Measurements from ENCODE around the gene CTTNBP2. TPM values are rescaled to one million over a fixed set of nuclear protein-coding genes. Genes with fewer than 3 reads are reported as not detected.

Gene CTTNBP2
- total RNA-seq, 5 donors from 2014 or later (not counting 1 experiment from before 2014, with no cell fraction given) = 0.06 to 0.61 (median 0.16) TPM; not detected in 2

GRCh38 chr7:117811696-117812095, 61.5 kb downstream of the CTTNBP2 start:
- no peak for DNase-seq
- H3K27ac ChIP-seq (ENCODE audit: low read length) = no peak overlapping the region
- no peaks in the 10 kb centered on the region for H3K9me3 Mint-ChIP-seq
- ChIA-PET CTCF (no interaction called here), POLR2A (no interaction called here)
- H3K27me3 ChIP-seq (replicated peaks in 1 of 2; ENCODE audit: control insufficient read depth in 2 of 2, extremely low read depth in 1 of 2, insufficient read depth in 2 of 2, low read length in 1 of 2) = no peaks in the 10 kb centered on the region
- no peak for ATAC-seq (replicated peaks in 1 of 4)
- no peaks in the 10 kb centered on the region for H3K36me3 Mint-ChIP-seq
- no peaks in the 10 kb centered on the region for H3K4me1 ChIP-seq (ENCODE audit: control insufficient read depth in 1 of 2, extremely low read depth in 1 of 2, insufficient read depth in 2 of 2, low read length in 2 of 2)
- no peaks in the 10 kb centered on the region for H3K27me3 Mint-ChIP-seq
- H3K4me3 ChIP-seq (ENCODE audit: control insufficient read depth in 1 of 2, extremely low read depth in 1 of 2, low read length in 1 of 2) = no peak overlapping the region
- no peaks in the 10 kb centered on the region for H3K9me3 ChIP-seq
- H3K27ac Mint-ChIP-seq = no peak overlapping the region
- no peaks in the 10 kb centered on the region for H3K4me1 Mint-ChIP-seq
- no peaks in the 10 kb centered on the region for H3K36me3 ChIP-seq (ENCODE audit: control insufficient read depth in 2 of 2, extremely low read depth in 1 of 2, insufficient read depth in 1 of 2, low read length in 1 of 2)
- WGBS (ENCODE audit: insufficient coverage) = no CpG with 5 or more reads among the region's 2 CpGs
- H3K4me3 Mint-ChIP-seq = no peak overlapping the region

GRCh38 chr7:117810642-117811512, 62.4 kb downstream of the CTTNBP2 start:
- no peak for DNase-seq
- H3K36me3 Mint-ChIP-seq = no peaks in the 10 kb centered on the region
- H3K27me3 ChIP-seq (replicated peaks in 1 of 2; ENCODE audit: control insufficient read depth in 2 of 2, extremely low read depth in 1 of 2, insufficient read depth in 2 of 2, low read length in 1 of 2) = no peaks in the 10 kb centered on the region
- no peaks in the 10 kb centered on the region for H3K9me3 ChIP-seq
- no peaks in the 10 kb centered on the region for H3K27me3 Mint-ChIP-seq
- no peak overlapping the region for H3K27ac Mint-ChIP-seq
- no peak overlapping the region for H3K4me3 Mint-ChIP-seq
- H3K4me1 ChIP-seq (ENCODE audit: control insufficient read depth in 1 of 2, extremely low read depth in 1 of 2, insufficient read depth in 2 of 2, low read length in 2 of 2) = no peaks in the 10 kb centered on the region
- POLR2A ChIA-PET = no interaction called here
- no peak overlapping the region for H3K27ac ChIP-seq (ENCODE audit: low read length)
- 75% methylated on average over 2 of the region's 6 CpGs for WGBS (ENCODE audit: insufficient coverage)
- CTCF ChIA-PET = no interaction called here
- H3K36me3 ChIP-seq (ENCODE audit: control insufficient read depth in 2 of 2, extremely low read depth in 1 of 2, insufficient read depth in 1 of 2, low read length in 1 of 2) = no peaks in the 10 kb centered on the region
- H3K9me3 Mint-ChIP-seq = no peaks in the 10 kb centered on the region
- H3K4me3 ChIP-seq (ENCODE audit: control insufficient read depth in 1 of 2, extremely low read depth in 1 of 2, low read length in 1 of 2) = no peak overlapping the region
- ATAC-seq (replicated peaks in 1 of 4) = no peak
- no peaks in the 10 kb centered on the region for H3K4me1 Mint-ChIP-seq

DNA sequence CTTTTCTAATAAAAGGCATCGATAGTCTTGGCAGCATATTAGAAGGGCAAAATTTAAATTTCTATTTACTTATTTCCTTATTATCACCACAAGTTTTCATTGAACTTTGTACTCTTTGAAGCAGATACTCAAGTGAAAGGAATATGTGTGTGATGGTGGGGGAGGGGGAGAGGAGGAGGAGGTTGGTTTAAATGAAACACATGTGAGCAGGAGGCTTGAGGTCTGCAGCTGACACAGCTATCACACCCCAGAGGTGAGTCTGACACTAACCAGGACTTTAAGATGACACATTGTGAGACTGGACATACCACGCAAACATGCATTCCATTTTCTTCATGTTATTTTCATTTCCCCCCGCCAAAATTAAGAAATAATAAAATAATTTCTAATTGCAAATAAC, 63.3 kb downstream of the CTTNBP2 start:
- Histone ChIP-seq H3K4me3 (ENCODE audit: control insufficient read depth in 1 of 2, extremely low read depth in 1 of 2, low read length in 1 of 2) (no peak overlapping the region), H3K9me3 (no peaks in the 10 kb centered on the region), H3K27ac (ENCODE audit: low read length) (no peak overlapping the region), H3K36me3 (ENCODE audit: control insufficient read depth in 2 of 2, extremely low read depth in 1 of 2, insufficient read depth in 1 of 2, low read length in 1 of 2) (no peaks in the 10 kb centered on the region), H3K4me1 (ENCODE audit: control insufficient read depth in 1 of 2, extremely low read depth in 1 of 2, insufficient read depth in 2 of 2, low read length in 2 of 2) (no peaks in the 10 kb centered on the region), H3K27me3 (replicated peaks in 1 of 2; ENCODE audit: control insufficient read depth in 2 of 2, extremely low read depth in 1 of 2, insufficient read depth in 2 of 2, low read length in 1 of 2) (no peaks in the 10 kb centered on the region)
- Mint-ChIP-seq H3K9me3 (peaks cover 0 to 3% (median 0%) of the 10 kb centered on the region in 3 donors), H3K4me3 (no peak overlapping the region), H3K27me3 (no peaks in the 10 kb centered on the region), H3K36me3 (no peaks in the 10 kb centered on the region), H3K4me1 (no peaks in the 10 kb centered on the region), H3K27ac (no peak overlapping the region)
- no peak for DNase-seq
- ChIA-PET POLR2A (no interaction called here), CTCF (no interaction called here)
- no peak for ATAC-seq (replicated peaks in 1 of 4)
- WGBS (ENCODE audit: insufficient coverage) = no CpG with 5 or more reads among the region's 3 CpGs

GRCh38 chr7:117808910-117809705, 64.1 kb downstream of the CTTNBP2 start:
- no peak for ATAC-seq (replicated peaks in 1 of 4)
- POLR2A ChIA-PET = interaction anchor here in 1 of 2 donors (0.5 kb wide), 1 partner anchor 62 kb away, joined by 8 read pairs; no protein-coding TSS in a partner anchor
- H3K36me3 ChIP-seq (ENCODE audit: control insufficient read depth in 2 of 2, extremely low read depth in 1 of 2, insufficient read depth in 1 of 2, low read length in 1 of 2) = no peaks in the 10 kb centered on the region

DNA sequence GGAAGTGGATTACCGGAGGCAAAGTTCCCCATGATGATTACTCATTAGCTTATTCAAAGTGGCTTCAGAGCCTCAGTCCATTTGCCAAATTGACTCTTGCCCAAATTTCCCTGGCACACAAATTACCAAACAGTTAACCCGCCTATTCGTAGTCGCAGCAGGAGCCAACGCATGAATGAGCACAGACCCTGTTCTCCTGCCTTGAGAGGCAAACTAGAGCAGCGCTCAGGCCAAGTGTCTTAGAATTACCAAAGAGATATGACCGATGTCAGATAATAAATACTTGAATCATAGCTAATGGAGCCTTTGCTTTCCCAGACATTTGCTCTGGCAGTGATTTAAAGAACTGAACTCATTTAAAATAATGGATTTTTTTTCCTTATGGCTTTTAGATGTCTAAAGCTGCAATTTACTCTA, 64.9 kb downstream of the CTTNBP2 start:
- Mint-ChIP-seq H3K9me3 (peaks cover 0 to 3% (median 0%) of the 10 kb centered on the region in 3 donors), H3K4me1 (no peaks in the 10 kb centered on the region), H3K27ac (no peak overlapping the region), H3K27me3 (no peaks in the 10 kb centered on the region), H3K36me3 (no peaks in the 10 kb centered on the region), H3K4me3 (no peak overlapping the region)
- ATAC-seq (replicated peaks in 1 of 4) = no peak
- ChIA-PET CTCF (no interaction called here), POLR2A (interaction anchor here in 1 of 2 donors (0.5 to 0.7 kb wide), 2 partner anchors 14 to 62 kb away, joined by 4 to 8 read pairs; no protein-coding TSS in a partner anchor)
- 92% methylated on average over 5 of the region's 7 CpGs for WGBS (ENCODE audit: insufficient coverage)
- Histone ChIP-seq H3K27me3 (replicated peaks in 1 of 2; ENCODE audit: control insufficient read depth in 2 of 2, extremely low read depth in 1 of 2, insufficient read depth in 2 of 2, low read length in 1 of 2) (no peaks in the 10 kb centered on the region), H3K4me1 (ENCODE audit: control insufficient read depth in 1 of 2, extremely low read depth in 1 of 2, insufficient read depth in 2 of 2, low read length in 2 of 2) (no peaks in the 10 kb centered on the region), H3K9me3 (no peaks in the 10 kb centered on the region), H3K36me3 (ENCODE audit: control insufficient read depth in 2 of 2, extremely low read depth in 1 of 2, insufficient read depth in 1 of 2, low read length in 1 of 2) (no peaks in the 10 kb centered on the region), H3K4me3 (ENCODE audit: control insufficient read depth in 1 of 2, extremely low read depth in 1 of 2, low read length in 1 of 2) (no peak overlapping the region), H3K27ac (ENCODE audit: low read length) (no peak overlapping the region)
- DNase-seq = no peak

More at GRCh38 chr7:117808910-117809705, 64.1 kb downstream of the CTTNBP2 start:
- Mint-ChIP-seq H3K4me3 (no peak overlapping the region), H3K36me3 (no peaks in the 10 kb centered on the region), H3K9me3 (peaks cover 0 to 3% (median 0%) of the 10 kb centered on the region in 3 donors), H3K27me3 (no peaks in the 10 kb centered on the region), H3K27ac (no peak overlapping the region), H3K4me1 (no peaks in the 10 kb centered on the region)
- CTCF ChIA-PET = no interaction called here
- Histone ChIP-seq H3K9me3 (no peaks in the 10 kb centered on the region), H3K27ac (ENCODE audit: low read length) (no peak overlapping the region), H3K4me3 (ENCODE audit: control insufficient read depth in 1 of 2, extremely low read depth in 1 of 2, low read length in 1 of 2) (no peak overlapping the region), H3K27me3 (replicated peaks in 1 of 2; ENCODE audit: control insufficient read depth in 2 of 2, extremely low read depth in 1 of 2, insufficient read depth in 2 of 2, low read length in 1 of 2) (no peaks in the 10 kb centered on the region), H3K4me1 (ENCODE audit: control insufficient read depth in 1 of 2, extremely low read depth in 1 of 2, insufficient read depth in 2 of 2, low read length in 2 of 2) (no peaks in the 10 kb centered on the region)
- no peak for DNase-seq
- 40% methylated on average over 1 of the region's 2 CpGs for WGBS (ENCODE audit: insufficient coverage)

- 75% methylated on average over 1 of the region's 3 CpGs for WGBS (ENCODE audit: insufficient coverage)
- ChIA-PET POLR2A (no interaction called here), CTCF (no interaction called here)
Measured at GRCh38 chr7:117807676-117808075, 65.6 kb downstream of the CTTNBP2 start.

More at GRCh38 chr7:117807676-117808075, 65.6 kb downstream of the CTTNBP2 start:
- Mint-ChIP-seq H3K27ac (no peak overlapping the region), H3K4me3 (no peak overlapping the region), H3K27me3 (no peaks in the 10 kb centered on the region), H3K9me3 (peaks cover 0 to 3% (median 0%) of the 10 kb centered on the region in 3 donors), H3K4me1 (no peaks in the 10 kb centered on the region), H3K36me3 (no peaks in the 10 kb centered on the region)
- H3K4me1 ChIP-seq (ENCODE audit: control insufficient read depth in 1 of 2, extremely low read depth in 1 of 2, insufficient read depth in 2 of 2, low read length in 2 of 2) = no peaks in the 10 kb centered on the region
- no peak for DNase-seq
- no peaks in the 10 kb centered on the region for H3K36me3 ChIP-seq (ENCODE audit: control insufficient read depth in 2 of 2, extremely low read depth in 1 of 2, insufficient read depth in 1 of 2, low read length in 1 of 2)
- H3K9me3 ChIP-seq = no peaks in the 10 kb centered on the region
- H3K27me3 ChIP-seq (replicated peaks in 1 of 2; ENCODE audit: control insufficient read depth in 2 of 2, extremely low read depth in 1 of 2, insufficient read depth in 2 of 2, low read length in 1 of 2) = no peaks in the 10 kb centered on the region
- H3K4me3 ChIP-seq (ENCODE audit: control insufficient read depth in 1 of 2, extremely low read depth in 1 of 2, low read length in 1 of 2) = no peak overlapping the region
- H3K27ac ChIP-seq (ENCODE audit: low read length) = no peak overlapping the region
- ATAC-seq (replicated peaks in 1 of 4) = no peak

Data from T-cell (primary cell).